HepG2 (cell line): ENCODE data around the gene FAM117A. TPM values are rescaled to one million over a fixed set of nuclear protein-coding genes. Genes with fewer than 3 reads are reported as not detected.
A peak's percentile ranks its signal among the peaks of the same experiment; 100 is the strongest.

ENCODE experiments used
- ATF7-NPFF ChIP-seq: sonication (generic); formaldehyde crosslinking; IDR thresholded peaks from 2 replicates; pipeline ENCODE4 v1.8.1; 2023; ENCODE audit warnings: mild to moderate bottlenecking, low read depth, missing genetic modification reagents, moderate library complexity
- FOXC1 ChIP-seq: sonication (generic); formaldehyde crosslinking; IDR thresholded peaks from 2 replicates; pipeline ENCODE4 v1.8.0; 2022; ENCODE audit warnings: mild to moderate bottlenecking, missing genetic modification reagents, borderline replicate concordance
- HMGA1 ChIP-seq: sonication (generic); formaldehyde crosslinking; conservative IDR thresholded peaks from 2 replicates; pipeline ENCODE4 v1.4.0; 2020; ENCODE audit warnings: missing genetic modification reagents
- HNRNPL ChIP-seq: fragments of 200-400 bp; formaldehyde crosslinking; IDR thresholded peaks from 2 replicates; pipeline ENCODE4 v1.6.1; 2017; ENCODE audit warnings: mild to moderate bottlenecking, low read depth, low read length
- MZF1 ChIP-seq: sonication (generic); formaldehyde crosslinking; IDR thresholded peaks from 2 replicates; pipeline ENCODE4 v1.8.1; 2023; ENCODE audit warnings: mild to moderate bottlenecking, missing genetic modification reagents, borderline replicate concordance
- NCOA1 ChIP-seq: sonication (generic); formaldehyde crosslinking; IDR thresholded peaks from 2 replicates; pipeline ENCODE4 v1.9.0; 2021; ENCODE audit warnings: missing genetic modification reagents
- NFRKB ChIP-seq: fragments of 450-650 bp; IDR thresholded peaks from 2 replicates; pipeline ENCODE4 v1.6.1; 2017
- SALL2 ChIP-seq: sonication (generic); formaldehyde crosslinking; IDR thresholded peaks from 2 replicates; pipeline ENCODE4 v1.8.1; 2023; ENCODE audit warnings: mild to moderate bottlenecking, missing genetic modification reagents, inconsistent platforms
- TFDP1 ChIP-seq: IDR thresholded peaks from 2 replicates; pipeline ENCODE4 v1.6.1; 2016; ENCODE audit warnings: missing compliant biosample characterization, missing genetic modification reagents, borderline replicate concordance
- U2AF2 ChIP-seq: fragments of 200-400 bp; formaldehyde crosslinking; IDR thresholded peaks from 2 replicates; pipeline ENCODE4 v1.6.1; 2017; ENCODE audit warnings: low read depth, mild to moderate bottlenecking, low read length
- ZFP41 ChIP-seq: sonication (generic); formaldehyde crosslinking; IDR thresholded peaks from 2 replicates; pipeline ENCODE4 v1.4.0; 2020; ENCODE audit warnings: mild to moderate bottlenecking, missing genetic modification reagents, borderline replicate concordance
- ZFY ChIP-seq: sonication (generic); formaldehyde crosslinking; IDR thresholded peaks from 2 replicates; pipeline ENCODE4 v1.4.0; 2020; ENCODE audit warnings: missing genetic modification reagents
- ZNF101 ChIP-seq: sonication (generic); formaldehyde crosslinking; IDR thresholded peaks from 2 replicates; pipeline ENCODE4 v1.4.0; 2020; ENCODE audit warnings: mild to moderate bottlenecking, low read depth, missing genetic modification reagents, borderline replicate concordance
- ZNF317 ChIP-seq: sonication (generic); formaldehyde crosslinking; IDR thresholded peaks from 2 replicates; pipeline ENCODE4 v1.5.0; 2020; ENCODE audit warnings: mild to moderate bottlenecking, missing genetic modification reagents
- ZNF329 ChIP-seq: sonication (generic); formaldehyde crosslinking; IDR thresholded peaks from 2 replicates; pipeline ENCODE4 v1.9.0; 2021; ENCODE audit warnings: low read depth, mild to moderate bottlenecking, missing genetic modification reagents
- ZNF333 ChIP-seq: sonication (generic); formaldehyde crosslinking; IDR thresholded peaks from 2 replicates; pipeline ENCODE4 v1.4.0; 2020; ENCODE audit warnings: mild to moderate bottlenecking, missing genetic modification reagents, borderline replicate concordance
- ZNF816 ChIP-seq: sonication (generic); formaldehyde crosslinking; IDR thresholded peaks from 2 replicates; pipeline ENCODE4 v1.8.0; 2022; ENCODE audit warnings: missing genetic modification reagents, mild to moderate bottlenecking, borderline replicate concordance
- polyA plus RNA-seq, 8 experiments: library from polyadenylated mRNA; depleted of rRNA in 3 of 8; stranded (reverse) in 7 of 8; unstranded in 1 of 8; fragments of >200 nt; fragmentation: Illumina TruSeq in 4 of 8; extraction: Trizol in 4 of 8; gene quantifications; 2 replicates each; pipeline versions ENCODE4 v1.2.1 to v1.2.3, GENCODE V29; 2011 to 2016; ENCODE audit warnings: low read depth in 4 of 8, missing spikeins in 1 of 8, mixed read lengths in 1 of 8; ENCODE audit not compliant: insufficient read depth in 1 of 8
- total RNA-seq, 5 experiments: library from RNA; depleted of rRNA; stranded (reverse); fragments of >200 nt; fragmentation: Illumina TruSeq; extraction: Trizol; gene quantifications; 2 replicates each; pipeline ENCODE4 v1.2.3, GENCODE V29; 2016; ENCODE audit warnings: low read depth in 1 of 5
- TF ChIP-seq, protein P1 (sequence below): sonication (generic); formaldehyde crosslinking; IDR thresholded peaks from 2 replicates; pipeline ENCODE4 v1.4.0; 2020; ENCODE audit warnings: missing genetic modification reagents, borderline replicate concordance
- TF ChIP-seq, protein P2 (sequence below): sonication (generic); formaldehyde crosslinking; IDR thresholded peaks from 2 replicates; pipeline ENCODE4 v1.9.0; 2021; ENCODE audit warnings: missing genetic modification reagents, borderline replicate concordance
- TF ChIP-seq, protein P3 (sequence below): sonication (generic); formaldehyde crosslinking; IDR thresholded peaks from 2 replicates; pipeline ENCODE4 v1.8.0; 2023; ENCODE audit warnings: mild to moderate bottlenecking, missing genetic modification reagents
- TF ChIP-seq, protein P4 (sequence below): IDR thresholded peaks from 2 replicates; pipeline ENCODE4 v1.6.1; 2016; ENCODE audit warnings: mild to moderate bottlenecking, missing biosample characterization, missing genetic modification reagents

The FAM117A gene
- total and polyA plus RNA-seq, 2 of the 13 experiments (the other 11 are each of a cell fraction or from before 2014, with no cell fraction given) = 12.1 to 19.8 TPM

GRCh38 chr17:49789243-49789578 lies 25.3 kb upstream of the FAM117A start (continued):
- TF ChIP-seq, protein P1, sequence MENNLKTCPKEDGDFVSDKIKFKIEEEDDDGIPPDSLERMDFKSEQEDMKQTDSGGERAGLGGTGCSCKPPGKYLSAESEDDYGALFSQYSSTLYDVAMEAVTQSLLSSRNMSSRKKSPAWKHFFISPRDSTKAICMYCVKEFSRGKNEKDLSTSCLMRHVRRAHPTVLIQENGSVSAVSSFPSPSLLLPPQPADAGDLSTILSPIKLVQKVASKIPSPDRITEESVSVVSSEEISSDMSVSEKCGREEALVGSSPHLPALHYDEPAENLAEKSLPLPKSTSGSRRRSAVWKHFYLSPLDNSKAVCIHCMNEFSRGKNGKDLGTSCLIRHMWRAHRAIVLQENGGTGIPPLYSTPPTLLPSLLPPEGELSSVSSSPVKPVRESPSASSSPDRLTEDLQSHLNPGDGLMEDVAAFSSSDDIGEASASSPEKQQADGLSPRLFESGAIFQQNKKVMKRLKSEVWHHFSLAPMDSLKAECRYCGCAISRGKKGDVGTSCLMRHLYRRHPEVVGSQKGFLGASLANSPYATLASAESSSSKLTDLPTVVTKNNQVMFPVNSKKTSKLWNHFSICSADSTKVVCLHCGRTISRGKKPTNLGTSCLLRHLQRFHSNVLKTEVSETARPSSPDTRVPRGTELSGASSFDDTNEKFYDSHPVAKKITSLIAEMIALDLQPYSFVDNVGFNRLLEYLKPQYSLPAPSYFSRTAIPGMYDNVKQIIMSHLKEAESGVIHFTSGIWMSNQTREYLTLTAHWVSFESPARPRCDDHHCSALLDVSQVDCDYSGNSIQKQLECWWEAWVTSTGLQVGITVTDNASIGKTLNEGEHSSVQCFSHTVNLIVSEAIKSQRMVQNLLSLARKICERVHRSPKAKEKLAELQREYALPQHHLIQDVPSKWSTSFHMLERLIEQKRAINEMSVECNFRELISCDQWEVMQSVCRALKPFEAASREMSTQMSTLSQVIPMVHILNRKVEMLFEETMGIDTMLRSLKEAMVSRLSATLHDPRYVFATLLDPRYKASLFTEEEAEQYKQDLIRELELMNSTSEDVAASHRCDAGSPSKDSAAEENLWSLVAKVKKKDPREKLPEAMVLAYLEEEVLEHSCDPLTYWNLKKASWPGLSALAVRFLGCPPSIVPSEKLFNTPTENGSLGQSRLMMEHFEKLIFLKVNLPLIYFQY (CRISPR knock-in tag) = no peak
- TF ChIP-seq NFRKB (no peak), HNRNPL (no peak), ZNF329 (CRISPR knock-in tag) (no peak), MZF1 (CRISPR knock-in tag) (no peak), FOXC1 (CRISPR knock-in tag) (no peak), HMGA1 (CRISPR knock-in tag) (no peak), ZFY (CRISPR knock-in tag) (no peak), ZNF816 (CRISPR knock-in tag) (0 out of 2 replicates have a peak, but pooled peaks have one; percentile 4), ZNF317 (CRISPR knock-in tag) (no peak), ATF7-NPFF (CRISPR knock-in tag) (no peak), SALL2 (CRISPR knock-in tag) (0 out of 2 replicates have a peak, but pooled peaks have one; percentile 7), ZNF333 (CRISPR knock-in tag) (no peak), U2AF2 (no peak), ZNF101 (CRISPR knock-in tag) (no peak), ZFP41 (CRISPR knock-in tag) (no peak), TFDP1 (CRISPR knock-in tag) (0 out of 2 replicates have a peak, but pooled peaks have one; percentile 65), NCOA1 (CRISPR knock-in tag) (no peak)
- TF ChIP-seq, protein P2, sequence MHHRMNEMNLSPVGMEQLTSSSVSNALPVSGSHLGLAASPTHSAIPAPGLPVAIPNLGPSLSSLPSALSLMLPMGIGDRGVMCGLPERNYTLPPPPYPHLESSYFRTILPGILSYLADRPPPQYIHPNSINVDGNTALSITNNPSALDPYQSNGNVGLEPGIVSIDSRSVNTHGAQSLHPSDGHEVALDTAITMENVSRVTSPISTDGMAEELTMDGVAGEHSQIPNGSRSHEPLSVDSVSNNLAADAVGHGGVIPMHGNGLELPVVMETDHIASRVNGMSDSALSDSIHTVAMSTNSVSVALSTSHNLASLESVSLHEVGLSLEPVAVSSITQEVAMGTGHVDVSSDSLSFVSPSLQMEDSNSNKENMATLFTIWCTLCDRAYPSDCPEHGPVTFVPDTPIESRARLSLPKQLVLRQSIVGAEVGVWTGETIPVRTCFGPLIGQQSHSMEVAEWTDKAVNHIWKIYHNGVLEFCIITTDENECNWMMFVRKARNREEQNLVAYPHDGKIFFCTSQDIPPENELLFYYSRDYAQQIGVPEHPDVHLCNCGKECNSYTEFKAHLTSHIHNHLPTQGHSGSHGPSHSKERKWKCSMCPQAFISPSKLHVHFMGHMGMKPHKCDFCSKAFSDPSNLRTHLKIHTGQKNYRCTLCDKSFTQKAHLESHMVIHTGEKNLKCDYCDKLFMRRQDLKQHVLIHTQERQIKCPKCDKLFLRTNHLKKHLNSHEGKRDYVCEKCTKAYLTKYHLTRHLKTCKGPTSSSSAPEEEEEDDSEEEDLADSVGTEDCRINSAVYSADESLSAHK (CRISPR knock-in tag) = no peak
- TF ChIP-seq, protein P3, sequence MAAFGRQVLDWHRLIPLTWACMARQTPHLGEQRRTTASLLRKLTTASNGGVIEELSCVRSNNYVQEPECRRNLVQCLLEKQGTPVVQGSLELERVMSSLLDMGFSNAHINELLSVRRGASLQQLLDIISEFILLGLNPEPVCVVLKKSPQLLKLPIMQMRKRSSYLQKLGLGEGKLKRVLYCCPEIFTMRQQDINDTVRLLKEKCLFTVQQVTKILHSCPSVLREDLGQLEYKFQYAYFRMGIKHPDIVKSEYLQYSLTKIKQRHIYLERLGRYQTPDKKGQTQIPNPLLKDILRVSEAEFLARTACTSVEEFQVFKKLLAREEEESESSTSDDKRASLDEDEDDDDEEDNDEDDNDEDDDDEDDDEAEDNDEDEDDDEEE (CRISPR knock-in tag) = no peak
- TF ChIP-seq, protein P4, sequence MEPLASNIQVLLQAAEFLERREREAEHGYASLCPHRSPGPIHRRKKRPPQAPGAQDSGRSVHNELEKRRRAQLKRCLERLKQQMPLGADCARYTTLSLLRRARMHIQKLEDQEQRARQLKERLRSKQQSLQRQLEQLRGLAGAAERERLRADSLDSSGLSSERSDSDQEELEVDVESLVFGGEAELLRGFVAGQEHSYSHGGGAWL = no peak
